Mucosa of descending colon (tissue), 3 donors: ENCODE data around the gene CASZ1. TPM values are rescaled to one million over a fixed set of nuclear protein-coding genes. Genes with fewer than 3 reads are reported as not detected.

Experiments
- ATAC-seq: fragments of 200-7000 bp; cut with Tn5 transposase; one replicate; pipeline ENCODE4 v1.9.1; 2020; ENCODE audit warnings: mild to moderate bottlenecking, moderate library complexity
- DNase-seq, 3 donors: peaks; one replicate each; pipeline ENCODE4 v3.0.0-alpha.2; 2020
- H3K36me3 ChIP-seq: fragments of 200-600 bp; one replicate; pipeline ENCODE4 v1.8.0; 2021; ENCODE audit warnings: low read depth, mild to moderate bottlenecking
- H3K4me1 ChIP-seq: fragments of 200-600 bp; one replicate; pipeline ENCODE4 v1.8.0; 2021; ENCODE audit warnings: low read depth, mild to moderate bottlenecking
- H3K4me3 ChIP-seq: fragments of 200-600 bp; one replicate; pipeline ENCODE4 v1.8.0; 2021; ENCODE audit warnings: mild to moderate bottlenecking
- H3K9me3 ChIP-seq: fragments of 200-600 bp; one replicate; pipeline ENCODE4 v1.8.0; 2021; ENCODE audit warnings: mild to moderate bottlenecking
- CTCF ChIP-seq: fragments of 200-600 bp; IDR thresholded peaks from one replicate; pipeline ENCODE4 v1.8.0; 2022; ENCODE audit warnings: antibody characterized with exemption, mild to moderate bottlenecking
- intact Hi-C, 2 donors: fragments of 100-400 bp; cut with DNase I in 1 of 2; cut with micrococcal nuclease in 1 of 2; formaldehyde crosslinking; loops; one replicate each; pipeline versions ENCODE4 v1.11.0 to v1.11.1; 2022; cut with DNase I, micrococcal nuclease
- total RNA-seq, 3 donors: library from RNA; stranded (reverse); fragmentation: NEBNext Ultra II Directional in 2 of 3; extraction: Animal tissue kit (Norgen Biotek cat#: 25700) in 2 of 3; gene quantifications; one replicate each; pipeline versions ENCODE4 v1.2.1 to v1.2.4, GENCODE V29; 2021 to 2023
- donor health status: DM: no; HTN: no; CAD: no; lungs with moderate emphysema.
- donor health status: DM: no; HTN: no; CAD: no.
- donor health status: DM: no; HTN: yes; CAD: no.

Gene CASZ1
- total RNA-seq, 3 donors from 2014 or later, result 66.5 to 110 (median 84.5) TPM

DNA sequence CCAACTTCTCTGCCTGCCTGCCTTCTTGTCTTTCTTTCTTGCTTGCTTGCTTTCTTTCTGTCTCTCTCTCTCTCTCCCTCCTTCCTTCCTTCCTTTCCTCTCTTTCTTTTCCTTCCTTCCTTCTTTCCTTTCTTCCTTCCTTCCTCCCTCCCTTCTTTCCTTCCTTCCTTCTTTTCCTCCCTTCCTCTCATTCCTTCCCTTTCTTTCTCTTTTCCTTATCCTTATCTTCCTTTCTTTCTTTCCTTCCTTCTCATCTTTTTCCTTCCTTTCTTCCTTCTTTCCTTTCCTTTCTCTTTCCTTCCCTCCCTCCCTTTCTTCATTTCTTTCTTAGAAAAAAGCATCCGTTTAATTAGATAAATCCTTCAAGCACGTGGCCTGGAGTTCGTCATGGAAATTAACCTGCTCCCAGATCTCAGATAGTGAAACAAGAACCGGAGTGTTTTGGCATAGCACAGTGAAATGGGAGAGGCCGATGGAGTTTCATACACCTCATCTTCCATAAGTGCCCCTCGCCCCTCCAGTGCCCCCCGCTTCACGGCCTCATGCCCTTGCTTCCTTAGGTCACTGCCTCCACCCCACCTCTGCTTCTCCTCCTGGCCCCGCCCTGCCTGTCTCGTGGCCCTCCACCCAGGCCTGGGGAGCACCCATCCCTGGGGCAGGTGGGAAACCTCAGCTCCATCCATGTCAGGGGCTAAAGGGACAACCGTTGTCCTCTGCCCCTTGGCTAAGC, 11.3 kb downstream of the CASZ1 start:
- intact Hi-C loops, result no loop called here
- ATAC-seq, result no peak
- TF ChIP-seq CTCF, result no peak
- Histone ChIP-seq H3K4me3 (no peak overlapping the region), H3K4me1 (peaks cover 32% of the 10 kb centered on the region), H3K9me3 (no peaks in the 10 kb centered on the region), H3K36me3 (no peaks in the 10 kb centered on the region)
- no peak for DNase-seq

DNA sequence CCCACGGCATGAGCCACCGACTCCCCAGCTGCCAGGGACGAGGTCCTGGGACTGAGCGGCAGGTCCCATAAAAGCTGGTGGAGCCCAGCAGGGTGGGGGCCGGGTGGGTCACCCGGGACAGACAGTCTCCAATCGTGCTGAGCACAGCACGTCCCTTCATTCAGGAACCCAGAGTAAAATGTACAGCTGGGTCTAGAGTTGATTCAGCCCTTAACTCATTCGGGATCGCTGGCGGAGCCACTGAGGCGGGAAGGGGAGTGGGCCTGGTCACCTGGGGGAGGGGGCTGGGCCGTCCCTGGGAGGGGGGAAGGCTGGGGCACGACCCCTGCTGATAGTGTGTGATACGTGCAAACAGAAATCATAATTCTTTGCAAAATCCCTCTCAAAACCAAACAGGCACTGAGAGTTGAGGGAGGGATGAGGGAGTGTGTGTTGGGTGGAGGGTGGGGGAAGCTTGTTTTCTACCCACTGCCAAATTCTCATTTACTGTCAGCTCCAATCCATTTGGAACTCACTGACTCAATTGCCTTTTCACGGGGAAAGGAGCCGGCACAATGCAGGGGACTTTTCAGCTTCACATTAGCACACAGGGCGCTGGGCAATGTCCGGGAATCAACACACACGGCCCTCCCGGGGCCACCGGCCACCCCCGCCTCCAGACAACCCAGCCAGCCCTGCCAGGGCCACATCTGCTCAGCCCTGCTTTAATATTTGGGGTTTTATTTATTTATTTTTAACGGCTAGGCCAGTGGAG, 13.8 kb downstream of the CASZ1 start:
- no peaks in the 10 kb centered on the region for H3K36me3 ChIP-seq
- peak in 1 of 3 donors; percentile 49 for DNase-seq
- ATAC-seq, result no peak
- no peak for TF ChIP-seq CTCF
- intact Hi-C loops, result no loop called here
- no peak overlapping the region for H3K4me3 ChIP-seq
- H3K4me1 ChIP-seq, result peaks cover 37% of the 10 kb centered on the region
- no peaks in the 10 kb centered on the region for H3K9me3 ChIP-seq

DNA sequence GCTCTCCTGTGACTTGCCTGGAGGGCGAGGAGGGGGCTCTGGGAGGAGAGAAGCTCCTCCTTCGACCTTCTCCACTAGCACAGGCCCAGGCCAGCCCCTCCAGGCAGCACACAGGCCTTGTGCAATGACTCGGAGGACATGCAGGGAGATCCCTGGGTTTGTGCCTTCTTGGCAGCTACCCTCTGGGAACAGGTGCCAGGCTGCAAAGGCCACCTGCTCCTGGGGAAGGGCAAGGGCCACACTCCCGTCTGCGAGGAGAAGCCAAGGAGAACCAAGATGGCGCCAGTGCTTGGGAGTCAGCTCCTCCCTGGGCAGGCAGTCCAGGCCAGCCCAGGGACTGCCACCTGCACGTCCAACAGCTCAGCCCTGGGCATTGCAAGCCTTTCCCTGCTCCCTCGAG, 15.3 kb downstream of the CASZ1 start:
- peaks cover 37% of the 10 kb centered on the region for H3K4me1 ChIP-seq
- TF ChIP-seq CTCF, result no peak
- no peaks in the 10 kb centered on the region for H3K9me3 ChIP-seq
- ATAC-seq (peak; percentile 28), DNase-seq (peak in 1 of 3 donors; percentile 64)
- no peak overlapping the region for H3K4me3 ChIP-seq
- intact Hi-C loops, result no loop called here
- H3K36me3 ChIP-seq, result no peaks in the 10 kb centered on the region

DNA sequence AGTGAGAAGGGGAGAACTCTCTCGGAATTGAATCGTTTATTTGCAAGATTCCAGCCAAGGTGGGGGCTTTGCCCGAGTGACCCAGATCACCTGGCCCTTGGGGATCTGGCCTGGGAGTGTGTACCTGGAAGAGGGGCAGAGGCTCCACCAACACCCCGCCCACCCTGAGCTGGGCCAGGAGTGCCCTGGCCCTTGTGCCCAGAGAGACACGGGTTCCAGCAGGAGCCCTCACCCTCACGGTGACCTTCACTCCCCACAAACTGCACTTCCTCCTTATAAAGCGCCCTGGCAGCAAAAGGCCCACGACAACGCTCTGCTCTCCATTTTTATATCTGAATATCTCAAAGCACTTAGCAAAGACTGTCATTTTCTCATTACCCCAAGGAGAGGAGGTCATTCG, 16.6 kb downstream of the CASZ1 start:
- Histone ChIP-seq H3K4me1 (peaks cover 30% of the 10 kb centered on the region), H3K9me3 (no peaks in the 10 kb centered on the region), H3K36me3 (no peaks in the 10 kb centered on the region), H3K4me3 (no peak overlapping the region)
- peak; percentile 61 for ATAC-seq
- peak in 2 of 3 donors; percentile 64 to 72 for DNase-seq
- TF ChIP-seq CTCF, result no peak
- intact Hi-C loops, result no loop called here

GRCh38 chr1:10779201-10779600, 17.2 kb downstream of the CASZ1 start:
- no peak for TF ChIP-seq CTCF
- DNase-seq (peak; percentile 79 to 87 (median 87)), ATAC-seq (peak; percentile 89)
- Histone ChIP-seq H3K9me3 (no peaks in the 10 kb centered on the region), H3K36me3 (no peaks in the 10 kb centered on the region), H3K4me1 (peaks cover 33% of the 10 kb centered on the region), H3K4me3 (no peak overlapping the region)
- intact Hi-C loops, result no loop called here
